IMR-90 (cell line): Measurements from ENCODE around the gene RAB11FIP4.

ENCODE experiments used
- BHLHE40 ChIP-seq: fragments of 150-350 bp; IDR thresholded peaks from 2 replicates; pipeline ENCODE4 v1.6.1; 2016; ENCODE audit warnings: mild to moderate bottlenecking, low read depth, low read length
- CEBPB ChIP-seq: IDR thresholded peaks from 2 replicates; pipeline ENCODE4 v1.6.1; 2012; ENCODE audit warnings: low read depth, low read length, improper control_type of control experiment
- CHD1 ChIP-seq: IDR thresholded peaks from 2 replicates; pipeline ENCODE4 v1.6.1; 2012; ENCODE audit warnings: low read depth, low read length, improper control_type of control experiment
- FOS ChIP-seq: fragments of 150-350 bp; IDR thresholded peaks from 2 replicates; pipeline ENCODE4 v1.6.1; 2016; ENCODE audit warnings: low read depth, low read length
- MAFK ChIP-seq: IDR thresholded peaks from 2 replicates; pipeline ENCODE4 v1.6.1; 2012; ENCODE audit warnings: low read depth, low read length, improper control_type of control experiment
- MXI1 ChIP-seq: IDR thresholded peaks from 2 replicates; pipeline ENCODE4 v1.6.1; 2012; ENCODE audit warnings: low read depth, mild to moderate bottlenecking, low read length, moderate library complexity, borderline replicate concordance
- POLR2A ChIP-seq: IDR thresholded peaks from 2 replicates; pipeline ENCODE4 v1.6.1; 2012; ENCODE audit warnings: mild to moderate bottlenecking, low read depth, low read length
- RAD21 ChIP-seq: IDR thresholded peaks from 2 replicates; pipeline ENCODE4 v1.6.1; 2012; ENCODE audit warnings: low read length, improper control_type of control experiment
- RCOR1 ChIP-seq: IDR thresholded peaks from 2 replicates; pipeline ENCODE4 v1.6.1; 2012; ENCODE audit warnings: mild to moderate bottlenecking, low read length, improper control_type of control experiment; ENCODE audit not compliant: insufficient replicate concordance
- RFX5 ChIP-seq: IDR thresholded peaks from 2 replicates; pipeline ENCODE4 v1.8.0; 2012; ENCODE audit warnings: low read depth, mild to moderate bottlenecking, low read length, moderate library complexity
- SMC3 ChIP-seq: fragments of 150-350 bp; IDR thresholded peaks from 2 replicates; pipeline ENCODE4 v1.6.1; 2016; ENCODE audit warnings: low read depth, mild to moderate bottlenecking, antibody characterized with exemption, low read length, moderate library complexity
- TF ChIP-seq, protein P1 (sequence below): conservative IDR thresholded peaks from 2 replicates; pipeline ENCODE4 v1.5.1; 2012; ENCODE audit warnings: mild to moderate bottlenecking, low read depth, low read length, improper control_type of control experiment
- TF ChIP-seq, protein P2 (sequence below): fragments of 150-350 bp; IDR thresholded peaks from 2 replicates; pipeline ENCODE4 v1.6.1; 2017; ENCODE audit warnings: mild to moderate bottlenecking, antibody characterized with exemption, low read length, low read depth
- TF ChIP-seq, protein P3 (sequence below): fragments of 150-350 bp; IDR thresholded peaks from 2 replicates; pipeline ENCODE4 v1.6.1; 2016; ENCODE audit warnings: low read depth, mild to moderate bottlenecking, low read length, moderate library complexity, borderline replicate concordance

DNA sequence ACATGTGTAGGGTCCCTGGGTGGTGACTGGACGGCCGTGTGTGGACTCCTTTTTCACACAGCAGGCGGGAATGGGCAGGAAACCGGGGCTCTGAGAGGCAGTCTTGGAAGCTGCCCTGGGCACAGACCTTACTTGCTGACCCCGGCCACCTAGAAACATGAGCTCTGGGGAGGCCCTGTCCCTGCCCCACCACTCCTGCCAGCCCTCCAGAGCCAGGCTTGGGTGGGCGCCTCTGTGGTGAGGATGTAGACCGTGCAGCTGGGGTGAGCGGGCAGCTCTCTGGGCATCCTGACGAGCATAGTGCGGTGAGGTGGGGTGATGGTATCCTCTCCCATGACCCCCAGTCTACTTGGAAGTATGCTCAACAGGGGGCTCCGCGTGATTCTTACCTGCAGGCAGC, 121.3 kb downstream of the RAB11FIP4 start:
- TF ChIP-seq, protein P1, sequence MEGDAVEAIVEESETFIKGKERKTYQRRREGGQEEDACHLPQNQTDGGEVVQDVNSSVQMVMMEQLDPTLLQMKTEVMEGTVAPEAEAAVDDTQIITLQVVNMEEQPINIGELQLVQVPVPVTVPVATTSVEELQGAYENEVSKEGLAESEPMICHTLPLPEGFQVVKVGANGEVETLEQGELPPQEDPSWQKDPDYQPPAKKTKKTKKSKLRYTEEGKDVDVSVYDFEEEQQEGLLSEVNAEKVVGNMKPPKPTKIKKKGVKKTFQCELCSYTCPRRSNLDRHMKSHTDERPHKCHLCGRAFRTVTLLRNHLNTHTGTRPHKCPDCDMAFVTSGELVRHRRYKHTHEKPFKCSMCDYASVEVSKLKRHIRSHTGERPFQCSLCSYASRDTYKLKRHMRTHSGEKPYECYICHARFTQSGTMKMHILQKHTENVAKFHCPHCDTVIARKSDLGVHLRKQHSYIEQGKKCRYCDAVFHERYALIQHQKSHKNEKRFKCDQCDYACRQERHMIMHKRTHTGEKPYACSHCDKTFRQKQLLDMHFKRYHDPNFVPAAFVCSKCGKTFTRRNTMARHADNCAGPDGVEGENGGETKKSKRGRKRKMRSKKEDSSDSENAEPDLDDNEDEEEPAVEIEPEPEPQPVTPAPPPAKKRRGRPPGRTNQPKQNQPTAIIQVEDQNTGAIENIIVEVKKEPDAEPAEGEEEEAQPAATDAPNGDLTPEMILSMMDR = no peak
- TF ChIP-seq POLR2A = no peak
- TF ChIP-seq CHD1 = no peak
- TF ChIP-seq RCOR1 = no peak
- TF ChIP-seq MAFK = no peak
- TF ChIP-seq FOS = no peak
- TF ChIP-seq RAD21 = no peak
- no peak for TF ChIP-seq CEBPB
- TF ChIP-seq MXI1 = no peak
- TF ChIP-seq, protein P2, sequence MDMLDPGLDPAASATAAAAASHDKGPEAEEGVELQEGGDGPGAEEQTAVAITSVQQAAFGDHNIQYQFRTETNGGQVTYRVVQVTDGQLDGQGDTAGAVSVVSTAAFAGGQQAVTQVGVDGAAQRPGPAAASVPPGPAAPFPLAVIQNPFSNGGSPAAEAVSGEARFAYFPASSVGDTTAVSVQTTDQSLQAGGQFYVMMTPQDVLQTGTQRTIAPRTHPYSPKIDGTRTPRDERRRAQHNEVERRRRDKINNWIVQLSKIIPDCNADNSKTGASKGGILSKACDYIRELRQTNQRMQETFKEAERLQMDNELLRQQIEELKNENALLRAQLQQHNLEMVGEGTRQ = no peak
- TF ChIP-seq, protein P3, sequence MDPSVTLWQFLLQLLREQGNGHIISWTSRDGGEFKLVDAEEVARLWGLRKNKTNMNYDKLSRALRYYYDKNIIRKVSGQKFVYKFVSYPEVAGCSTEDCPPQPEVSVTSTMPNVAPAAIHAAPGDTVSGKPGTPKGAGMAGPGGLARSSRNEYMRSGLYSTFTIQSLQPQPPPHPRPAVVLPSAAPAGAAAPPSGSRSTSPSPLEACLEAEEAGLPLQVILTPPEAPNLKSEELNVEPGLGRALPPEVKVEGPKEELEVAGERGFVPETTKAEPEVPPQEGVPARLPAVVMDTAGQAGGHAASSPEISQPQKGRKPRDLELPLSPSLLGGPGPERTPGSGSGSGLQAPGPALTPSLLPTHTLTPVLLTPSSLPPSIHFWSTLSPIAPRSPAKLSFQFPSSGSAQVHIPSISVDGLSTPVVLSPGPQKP = no peak
- TF ChIP-seq RFX5 = no peak
- no peak for TF ChIP-seq SMC3
- no peak for TF ChIP-seq BHLHE40
